ENCODE measurements around the gene PRKN.
"Not testable (repeated sequence)": the region's sequence is repeated elsewhere in the genome, so short reads cannot be mapped to it uniquely, and the experiment has no call there.

Gene PRKN

GRCh38 chr6:161336479-161336878, 1391.1 kb downstream of the PRKN start:
- Mint-ChIP-seq H3K4me3 (no peak overlapping the region), H3K27ac (no peak overlapping the region), H3K27me3 (peaks cover 4% of the 10 kb centered on the region), H3K4me1 (no peaks in the 10 kb centered on the region), H3K36me3 (peaks cover 2% of the 10 kb centered on the region), H3K9me3 (no peaks in the 10 kb centered on the region)
- no peak for DNase-seq (ENCODE audit: low spot score in 2 of 2)
- ATAC-seq (ENCODE audit: low read depth), result no peak

GRCh38 chr6:161333410-161333809, 1394.2 kb downstream of the PRKN start:
- Mint-ChIP-seq H3K9me3 (no peaks in the 10 kb centered on the region), H3K4me3 (no peak overlapping the region), H3K4me1 (no peaks in the 10 kb centered on the region), H3K27ac (no peak overlapping the region), H3K27me3 (peaks cover 4% of the 10 kb centered on the region), H3K36me3 (peaks cover 2% of the 10 kb centered on the region)
- DNase-seq (ENCODE audit: low spot score in 2 of 2) (no peak), ATAC-seq (ENCODE audit: low read depth) (no peak)

- not testable (repeated sequence) for H3K27me3 Mint-ChIP-seq; H3K9me3 Mint-ChIP-seq; DNase-seq (ENCODE audit: low spot score in 2 of 2); H3K4me3 Mint-ChIP-seq; H3K4me1 Mint-ChIP-seq; ATAC-seq (ENCODE audit: low read depth); H3K36me3 Mint-ChIP-seq; H3K27ac Mint-ChIP-seq
These were observed 1396.0 kb downstream of the PRKN start for GRCh38 chr6:161331402-161332081.

- ATAC-seq (ENCODE audit: low read depth), result no peak
- DNase-seq (ENCODE audit: low spot score in 2 of 2), result no peak
- Mint-ChIP-seq H3K27me3 (no peaks in the 10 kb centered on the region), H3K4me3 (no peak overlapping the region), H3K27ac (no peak overlapping the region), H3K4me1 (no peaks in the 10 kb centered on the region), H3K36me3 (no peaks in the 10 kb centered on the region), H3K9me3 (peaks cover 5% of the 10 kb centered on the region)
These were observed 1400.1 kb downstream of the PRKN start for GRCh38 chr6:161327360-161327953.

GRCh38 chr6:161319231-161319630, 1408.3 kb downstream of the PRKN start:
- Mint-ChIP-seq H3K4me3 (no peak overlapping the region), H3K27me3 (peaks cover 6% of the 10 kb centered on the region), H3K36me3 (no peaks in the 10 kb centered on the region), H3K9me3 (peaks cover 8% of the 10 kb centered on the region), H3K4me1 (no peaks in the 10 kb centered on the region), H3K27ac (no peak overlapping the region)
- ATAC-seq (ENCODE audit: low read depth) (no peak), DNase-seq (ENCODE audit: low spot score in 2 of 2) (no peak)

GRCh38 chr6:161318456-161318855, 1409.1 kb downstream of the PRKN start:
- no peak overlapping the region for H3K4me3 Mint-ChIP-seq
- H3K4me1 Mint-ChIP-seq, result no peaks in the 10 kb centered on the region
- ATAC-seq (ENCODE audit: low read depth), result no peak
- H3K27me3 Mint-ChIP-seq, result peaks cover 6% of the 10 kb centered on the region
- DNase-seq (ENCODE audit: low spot score in 2 of 2), result no peak
- H3K27ac Mint-ChIP-seq, result no peak overlapping the region
- no peaks in the 10 kb centered on the region for H3K36me3 Mint-ChIP-seq
- H3K9me3 Mint-ChIP-seq, result peaks cover 8% of the 10 kb centered on the region

GRCh38 chr6:161316531-161316930, 1411.0 kb downstream of the PRKN start:
- no peak for ATAC-seq (ENCODE audit: low read depth)
- no peak for DNase-seq (ENCODE audit: low spot score in 2 of 2)
- Mint-ChIP-seq H3K4me1 (no peaks in the 10 kb centered on the region), H3K4me3 (no peak overlapping the region), H3K9me3 (peaks cover 4% of the 10 kb centered on the region), H3K27me3 (peaks cover 7% of the 10 kb centered on the region), H3K36me3 (no peaks in the 10 kb centered on the region), H3K27ac (no peak overlapping the region)

GRCh38 chr6:161315246-161315917, 1412.2 kb downstream of the PRKN start:
- H3K4me3 Mint-ChIP-seq; H3K27me3 Mint-ChIP-seq; H3K4me1 Mint-ChIP-seq; H3K9me3 Mint-ChIP-seq; ATAC-seq (ENCODE audit: low read depth); DNase-seq (ENCODE audit: low spot score in 2 of 2); H3K27ac Mint-ChIP-seq; H3K36me3 Mint-ChIP-seq: not testable (repeated sequence)

- H3K36me3 Mint-ChIP-seq; DNase-seq (ENCODE audit: low spot score in 2 of 2); ATAC-seq (ENCODE audit: low read depth); H3K27ac Mint-ChIP-seq; H3K27me3 Mint-ChIP-seq; H3K4me3 Mint-ChIP-seq; H3K9me3 Mint-ChIP-seq; H3K4me1 Mint-ChIP-seq: not testable (repeated sequence)
These were observed 1412.9 kb downstream of the PRKN start for GRCh38 chr6:161314541-161315245.

- no peaks in the 10 kb centered on the region for H3K36me3 Mint-ChIP-seq
- H3K27me3 Mint-ChIP-seq, result peaks cover 4% of the 10 kb centered on the region
- H3K4me3 Mint-ChIP-seq, result no peak overlapping the region
- DNase-seq (ENCODE audit: low spot score in 2 of 2) (no peak), ATAC-seq (ENCODE audit: low read depth) (no peak)
- no peaks in the 10 kb centered on the region for H3K4me1 Mint-ChIP-seq
- no peak overlapping the region for H3K27ac Mint-ChIP-seq
- peaks cover 4% of the 10 kb centered on the region for H3K9me3 Mint-ChIP-seq
These were observed 1413.5 kb downstream of the PRKN start for GRCh38 chr6:161313940-161314509.

GRCh38 chr6:161313475-161313874, 1414.1 kb downstream of the PRKN start:
- not testable (repeated sequence) for DNase-seq (ENCODE audit: low spot score in 2 of 2); H3K27ac Mint-ChIP-seq; H3K36me3 Mint-ChIP-seq; H3K4me3 Mint-ChIP-seq; H3K4me1 Mint-ChIP-seq; H3K9me3 Mint-ChIP-seq; ATAC-seq (ENCODE audit: low read depth); H3K27me3 Mint-ChIP-seq

- not testable (repeated sequence) for H3K4me3 Mint-ChIP-seq; H3K4me1 Mint-ChIP-seq; H3K27me3 Mint-ChIP-seq; H3K27ac Mint-ChIP-seq; DNase-seq (ENCODE audit: low spot score in 2 of 2); H3K36me3 Mint-ChIP-seq; ATAC-seq (ENCODE audit: low read depth); H3K9me3 Mint-ChIP-seq
These were observed 1417.8 kb downstream of the PRKN start for GRCh38 chr6:161309774-161310173.

- Mint-ChIP-seq H3K27ac (no peak overlapping the region), H3K4me1 (no peaks in the 10 kb centered on the region), H3K36me3 (no peaks in the 10 kb centered on the region), H3K27me3 (peaks cover 4% of the 10 kb centered on the region), H3K9me3 (peaks cover 1% of the 10 kb centered on the region), H3K4me3 (no peak overlapping the region)
- DNase-seq (ENCODE audit: low spot score in 2 of 2) (no peak), ATAC-seq (ENCODE audit: low read depth) (no peak)
These were observed 1419.4 kb downstream of the PRKN start for GRCh38 chr6:161308075-161308655.

- peaks cover 1% of the 10 kb centered on the region for H3K9me3 Mint-ChIP-seq
- no peak overlapping the region for H3K4me3 Mint-ChIP-seq
- no peaks in the 10 kb centered on the region for H3K36me3 Mint-ChIP-seq
- no peaks in the 10 kb centered on the region for H3K4me1 Mint-ChIP-seq
- no peak overlapping the region for H3K27ac Mint-ChIP-seq
- ATAC-seq (ENCODE audit: low read depth) (no peak), DNase-seq (ENCODE audit: low spot score in 2 of 2) (no peak)
- peaks cover 5% of the 10 kb centered on the region for H3K27me3 Mint-ChIP-seq
These were observed 1421.7 kb downstream of the PRKN start for GRCh38 chr6:161305860-161306259.

All from memory B cell (primary cell).